ENCODE measurements around the gene ZFYVE9.

Gene ZFYVE9

DNA sequence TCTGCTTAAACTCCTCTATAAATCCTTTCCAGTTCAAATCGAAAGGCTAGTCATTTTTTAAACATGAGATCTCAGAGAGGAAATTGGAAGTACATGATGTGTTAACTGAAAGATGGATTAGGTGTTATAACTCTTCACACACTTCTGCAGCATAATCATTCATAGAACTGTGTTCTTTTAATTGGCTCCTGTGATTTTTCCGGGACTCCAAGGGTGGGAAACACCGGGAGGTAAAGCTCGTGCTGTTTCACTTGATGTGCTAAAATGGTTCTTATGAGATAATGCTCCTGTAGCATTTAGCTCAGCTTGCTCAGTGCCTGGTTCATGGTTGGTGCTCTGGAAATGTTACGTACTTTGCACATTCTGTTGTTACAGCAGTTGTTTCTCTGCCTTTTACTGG lies 183.9 kb downstream of the ZFYVE9 start:
- H3K4me2 ChIP-seq (ENCODE audit: low read length): no peak overlapping the region
- no peak overlapping the region for H3K4me3 ChIP-seq (ENCODE audit: low read length)
- H3K27me3 ChIP-seq (ENCODE audit: control insufficient read depth, insufficient read depth, low read length): no peaks in the 10 kb centered on the region
- H3K9me3 ChIP-seq (replicated peaks; ENCODE audit: low read length): no peaks in the 10 kb centered on the region
- H3K4me1 ChIP-seq (ENCODE audit: control insufficient read depth, insufficient read depth, low read length): no peaks in the 10 kb centered on the region
- H3K9ac ChIP-seq (ENCODE audit: low read depth, low read length): no peak overlapping the region
- H3K36me3 ChIP-seq (ENCODE audit: insufficient read depth, low read length): no peaks in the 10 kb centered on the region

DNA sequence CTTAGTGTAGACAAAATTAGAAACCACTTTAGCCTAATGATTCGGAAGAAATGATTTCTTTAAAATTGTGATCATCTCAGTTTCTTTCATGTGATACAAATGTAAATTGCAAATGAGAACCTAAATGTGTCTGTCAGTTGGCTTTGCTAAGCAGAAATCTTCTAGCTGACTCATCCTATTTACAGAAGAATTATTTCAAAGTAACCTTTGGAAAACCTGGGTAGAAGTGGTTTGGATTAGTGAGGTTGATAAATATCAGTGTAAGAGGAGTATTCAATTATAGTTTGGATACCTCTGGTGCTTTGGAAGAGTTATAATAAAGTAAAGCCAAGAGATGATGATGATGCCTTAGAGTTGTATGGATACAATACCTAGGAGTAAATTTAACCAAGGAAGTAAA lies 186.7 kb downstream of the ZFYVE9 start:
- no peak overlapping the region for H3K4me3 ChIP-seq (ENCODE audit: low read length)
- no peaks in the 10 kb centered on the region for H3K4me1 ChIP-seq (ENCODE audit: control insufficient read depth, insufficient read depth, low read length)
- H3K4me2 ChIP-seq (ENCODE audit: low read length): no peak overlapping the region
- no peak overlapping the region for H3K9ac ChIP-seq (ENCODE audit: low read depth, low read length)
- peaks cover 5% of the 10 kb centered on the region for H3K36me3 ChIP-seq (ENCODE audit: insufficient read depth, low read length)
- H3K9me3 ChIP-seq (replicated peaks; ENCODE audit: low read length): no peaks in the 10 kb centered on the region
- no peaks in the 10 kb centered on the region for H3K27me3 ChIP-seq (ENCODE audit: control insufficient read depth, insufficient read depth, low read length)

DNA sequence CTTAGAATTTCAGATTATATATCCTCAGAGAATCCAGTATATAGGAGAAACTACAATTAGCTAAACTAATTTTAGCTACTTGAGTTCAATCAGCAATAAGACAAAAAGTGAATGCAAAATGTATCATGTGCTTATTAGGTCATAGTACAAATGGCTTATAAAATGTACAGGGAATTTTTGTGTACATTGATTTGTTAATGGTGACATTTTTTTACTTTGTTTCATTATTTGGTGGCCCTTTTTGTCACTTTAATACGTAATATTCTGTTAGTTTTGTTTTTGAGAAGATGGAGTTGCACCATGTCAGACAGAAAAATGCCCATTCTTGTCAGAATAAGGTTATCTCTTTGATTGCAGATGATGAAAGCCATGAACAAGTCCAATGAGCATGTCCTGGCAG lies 190.5 kb downstream of the ZFYVE9 start:
- Histone ChIP-seq H3K4me1 (ENCODE audit: control insufficient read depth, insufficient read depth, low read length) (no peaks in the 10 kb centered on the region), H3K36me3 (ENCODE audit: insufficient read depth, low read length) (peaks cover 5% of the 10 kb centered on the region), H3K27me3 (ENCODE audit: control insufficient read depth, insufficient read depth, low read length) (no peaks in the 10 kb centered on the region), H3K4me3 (ENCODE audit: low read length) (no peak overlapping the region), H3K9ac (ENCODE audit: low read depth, low read length) (no peak overlapping the region), H3K4me2 (ENCODE audit: low read length) (no peak overlapping the region), H3K9me3 (replicated peaks; ENCODE audit: low read length) (no peaks in the 10 kb centered on the region)

DNA sequence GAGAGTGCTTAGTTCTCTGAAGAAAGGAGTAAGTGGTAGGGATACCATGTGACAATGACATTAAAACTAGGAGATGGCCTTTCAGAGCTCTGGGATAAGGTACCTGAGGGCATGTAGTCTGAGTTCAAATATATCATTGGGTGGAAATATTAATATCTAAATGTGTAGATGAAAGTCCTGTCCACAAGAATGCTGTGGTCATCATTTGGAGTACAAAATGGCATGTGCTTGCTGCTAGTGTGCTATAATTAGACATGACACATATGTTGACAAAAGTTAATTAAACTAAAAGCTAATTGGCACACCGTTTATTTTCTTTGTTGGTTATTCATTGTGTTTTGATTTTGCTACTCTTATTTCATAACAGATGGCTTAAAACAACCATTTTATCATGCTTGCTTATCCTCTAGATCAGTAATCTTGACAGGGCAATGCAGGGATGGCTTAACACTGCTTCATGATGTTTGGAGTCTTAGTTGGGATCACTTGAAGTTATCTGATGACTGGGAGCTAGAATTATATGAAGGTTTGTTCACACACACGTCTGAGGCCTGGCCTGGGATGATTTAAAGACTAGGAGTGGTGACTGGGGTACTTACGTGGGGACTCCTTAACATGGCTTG lies 193.1 kb downstream of the ZFYVE9 start:
- H3K36me3 ChIP-seq (ENCODE audit: insufficient read depth, low read length): peaks cover 10% of the 10 kb centered on the region

DNA sequence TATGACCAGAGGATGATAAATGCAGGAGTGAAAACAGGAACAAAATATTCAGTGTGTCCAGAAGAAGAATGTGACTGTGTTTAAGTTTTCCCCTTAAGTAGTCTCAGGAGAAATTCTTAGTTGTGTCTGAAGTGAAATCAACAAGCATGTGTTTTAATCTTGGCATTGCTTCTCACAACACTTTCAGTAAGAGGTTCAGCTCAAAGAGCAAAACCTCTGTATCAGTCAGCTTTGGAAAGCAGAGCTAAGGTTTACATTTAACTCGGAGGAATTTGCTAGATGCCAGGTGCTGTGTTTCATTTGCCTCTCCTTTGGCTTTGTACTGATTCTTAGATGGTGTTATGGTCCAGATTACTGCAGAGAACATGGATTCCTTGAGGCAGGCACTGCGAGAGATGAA lies 195.6 kb downstream of the ZFYVE9 start:
- H3K4me2 ChIP-seq (ENCODE audit: low read length): no peak overlapping the region
- H3K4me3 ChIP-seq (ENCODE audit: low read length): no peak overlapping the region
- no peak overlapping the region for H3K9ac ChIP-seq (ENCODE audit: low read depth, low read length)
- no peaks in the 10 kb centered on the region for H3K9me3 ChIP-seq (replicated peaks; ENCODE audit: low read length)
- H3K4me1 ChIP-seq (ENCODE audit: control insufficient read depth, insufficient read depth, low read length): no peaks in the 10 kb centered on the region
- no peaks in the 10 kb centered on the region for H3K27me3 ChIP-seq (ENCODE audit: control insufficient read depth, insufficient read depth, low read length)
- H3K36me3 ChIP-seq (ENCODE audit: insufficient read depth, low read length): peaks cover 10% of the 10 kb centered on the region

More for the DNA sequence above, 193.1 kb downstream of the ZFYVE9 start:
- Histone ChIP-seq H3K4me1 (ENCODE audit: control insufficient read depth, insufficient read depth, low read length) (no peaks in the 10 kb centered on the region), H3K9me3 (replicated peaks; ENCODE audit: low read length) (no peaks in the 10 kb centered on the region), H3K9ac (ENCODE audit: low read depth, low read length) (no peak overlapping the region), H3K4me2 (ENCODE audit: low read length) (no peak overlapping the region), H3K27me3 (ENCODE audit: control insufficient read depth, insufficient read depth, low read length) (no peaks in the 10 kb centered on the region), H3K4me3 (ENCODE audit: low read length) (no peak overlapping the region)

DNA sequence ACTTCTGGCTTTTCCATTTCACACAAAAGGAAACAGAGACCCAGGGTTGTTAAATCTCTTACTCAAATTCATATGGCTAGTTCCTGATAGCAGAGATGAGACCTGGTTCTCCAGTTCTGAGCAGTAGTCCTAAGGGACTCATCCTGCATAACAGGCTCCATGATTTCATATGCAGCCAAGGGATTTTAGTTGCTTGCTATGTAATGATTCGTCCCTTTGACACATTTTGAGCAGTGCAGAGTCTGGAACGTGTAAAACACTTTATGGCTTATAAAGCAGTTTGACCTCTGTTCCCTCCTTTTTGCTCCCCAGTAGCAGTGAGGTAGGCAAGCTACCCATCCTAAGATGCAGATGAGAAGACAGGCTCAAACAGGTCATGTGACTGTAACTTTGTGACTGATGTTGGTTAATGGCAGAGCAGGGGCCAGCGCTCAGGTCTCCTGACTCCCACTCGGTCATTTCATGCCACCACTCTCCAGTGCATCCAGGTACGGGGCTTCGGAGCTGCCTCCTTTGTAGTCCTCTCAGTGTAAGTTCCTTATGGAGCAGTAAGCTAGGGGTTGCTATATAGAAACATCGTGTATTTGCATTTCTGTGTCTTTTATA lies 199.9 kb downstream of the ZFYVE9 start:
- H3K4me2 ChIP-seq (ENCODE audit: low read length): no peak overlapping the region
- peaks cover 7% of the 10 kb centered on the region for H3K36me3 ChIP-seq (ENCODE audit: insufficient read depth, low read length)
- H3K4me3 ChIP-seq (ENCODE audit: low read length): no peak overlapping the region
- H3K9ac ChIP-seq (ENCODE audit: low read depth, low read length): no peak overlapping the region
- no peaks in the 10 kb centered on the region for H3K9me3 ChIP-seq (replicated peaks; ENCODE audit: low read length)
- no peaks in the 10 kb centered on the region for H3K4me1 ChIP-seq (ENCODE audit: control insufficient read depth, insufficient read depth, low read length)
- no peaks in the 10 kb centered on the region for H3K27me3 ChIP-seq (ENCODE audit: control insufficient read depth, insufficient read depth, low read length)

DNA sequence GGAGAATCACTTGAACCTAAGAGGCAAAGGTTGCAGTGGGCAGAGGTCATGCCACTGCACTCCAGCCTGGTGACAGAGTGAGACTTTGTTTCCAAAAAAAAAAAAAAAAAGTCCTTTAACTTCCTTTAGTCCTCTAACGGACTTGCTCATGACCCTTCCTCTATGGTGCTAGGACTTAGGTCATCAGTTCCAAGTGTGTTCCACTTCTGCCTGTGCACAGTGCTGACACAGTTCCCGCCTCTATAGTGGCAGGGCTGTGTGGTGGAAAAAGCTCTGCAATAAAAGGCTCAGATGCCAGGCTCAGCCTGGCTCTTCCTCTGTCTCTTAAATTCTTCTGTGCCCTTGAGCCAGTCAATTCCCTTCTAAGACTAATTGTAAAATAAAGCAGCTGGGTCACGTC lies 202.1 kb downstream of the ZFYVE9 start:
- no peak overlapping the region for H3K4me3 ChIP-seq (ENCODE audit: low read length)
- no peaks in the 10 kb centered on the region for H3K4me1 ChIP-seq (ENCODE audit: control insufficient read depth, insufficient read depth, low read length)
- peaks cover 3% of the 10 kb centered on the region for H3K36me3 ChIP-seq (ENCODE audit: insufficient read depth, low read length)
- no peak overlapping the region for H3K9ac ChIP-seq (ENCODE audit: low read depth, low read length)
- H3K4me2 ChIP-seq (ENCODE audit: low read length): no peak overlapping the region
- H3K27me3 ChIP-seq (ENCODE audit: control insufficient read depth, insufficient read depth, low read length): no peaks in the 10 kb centered on the region
- H3K9me3 ChIP-seq (replicated peaks; ENCODE audit: low read length): no peaks in the 10 kb centered on the region

DNA sequence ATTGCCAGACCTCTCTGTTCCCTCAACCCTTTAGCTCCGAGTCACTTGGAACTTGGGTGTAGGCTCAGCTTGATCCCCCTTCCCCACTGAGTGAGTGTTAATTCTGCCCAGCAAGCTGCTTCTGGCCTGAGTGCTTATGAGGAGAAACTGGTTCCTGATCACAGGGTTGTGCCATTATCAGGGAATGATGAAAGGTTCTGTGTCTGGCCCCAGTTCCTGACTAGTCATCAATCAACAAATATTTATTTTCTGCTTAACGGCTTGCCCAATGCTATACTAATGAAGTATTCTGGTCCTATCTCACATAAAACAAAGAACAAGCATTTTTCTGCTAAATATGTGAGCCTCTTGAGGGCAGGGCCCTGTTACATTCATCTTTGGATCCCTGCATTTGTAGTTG lies 203.4 kb downstream of the ZFYVE9 start:
- Histone ChIP-seq H3K9me3 (replicated peaks; ENCODE audit: low read length) (no peaks in the 10 kb centered on the region), H3K27me3 (ENCODE audit: control insufficient read depth, insufficient read depth, low read length) (no peaks in the 10 kb centered on the region), H3K4me2 (ENCODE audit: low read length) (no peak overlapping the region), H3K36me3 (ENCODE audit: insufficient read depth, low read length) (peaks cover 3% of the 10 kb centered on the region), H3K4me1 (ENCODE audit: control insufficient read depth, insufficient read depth, low read length) (no peaks in the 10 kb centered on the region), H3K9ac (ENCODE audit: low read depth, low read length) (no peak overlapping the region), H3K4me3 (ENCODE audit: low read length) (no peak overlapping the region)

DNA sequence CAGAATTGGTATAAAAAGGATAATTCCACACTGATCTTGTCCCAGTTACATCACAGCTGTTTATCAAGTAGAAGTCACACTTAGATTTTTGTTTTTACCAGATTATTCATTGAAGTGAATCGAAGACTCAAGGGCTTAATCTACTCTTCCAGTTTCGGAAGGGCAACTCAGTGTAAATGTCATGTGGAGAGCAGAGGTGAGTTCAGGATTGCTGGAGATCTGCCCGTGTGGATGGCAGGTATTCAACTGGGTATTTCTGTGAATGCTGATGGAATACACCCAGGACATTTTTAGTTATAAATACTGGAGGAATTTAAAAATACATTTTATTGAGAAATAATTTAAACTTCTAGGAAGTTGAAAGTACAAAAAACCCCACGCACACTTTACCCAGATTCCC lies 204.8 kb downstream of the ZFYVE9 start:
- no peaks in the 10 kb centered on the region for H3K27me3 ChIP-seq (ENCODE audit: control insufficient read depth, insufficient read depth, low read length)
- no peak overlapping the region for H3K9ac ChIP-seq (ENCODE audit: low read depth, low read length)
- no peaks in the 10 kb centered on the region for H3K9me3 ChIP-seq (replicated peaks; ENCODE audit: low read length)
- no peak overlapping the region for H3K4me3 ChIP-seq (ENCODE audit: low read length)
- peaks cover 8% of the 10 kb centered on the region for H3K4me1 ChIP-seq (ENCODE audit: control insufficient read depth, insufficient read depth, low read length)
- peaks cover 12% of the 10 kb centered on the region for H3K36me3 ChIP-seq (ENCODE audit: insufficient read depth, low read length)
- H3K4me2 ChIP-seq (ENCODE audit: low read length): no peak overlapping the region

DNA sequence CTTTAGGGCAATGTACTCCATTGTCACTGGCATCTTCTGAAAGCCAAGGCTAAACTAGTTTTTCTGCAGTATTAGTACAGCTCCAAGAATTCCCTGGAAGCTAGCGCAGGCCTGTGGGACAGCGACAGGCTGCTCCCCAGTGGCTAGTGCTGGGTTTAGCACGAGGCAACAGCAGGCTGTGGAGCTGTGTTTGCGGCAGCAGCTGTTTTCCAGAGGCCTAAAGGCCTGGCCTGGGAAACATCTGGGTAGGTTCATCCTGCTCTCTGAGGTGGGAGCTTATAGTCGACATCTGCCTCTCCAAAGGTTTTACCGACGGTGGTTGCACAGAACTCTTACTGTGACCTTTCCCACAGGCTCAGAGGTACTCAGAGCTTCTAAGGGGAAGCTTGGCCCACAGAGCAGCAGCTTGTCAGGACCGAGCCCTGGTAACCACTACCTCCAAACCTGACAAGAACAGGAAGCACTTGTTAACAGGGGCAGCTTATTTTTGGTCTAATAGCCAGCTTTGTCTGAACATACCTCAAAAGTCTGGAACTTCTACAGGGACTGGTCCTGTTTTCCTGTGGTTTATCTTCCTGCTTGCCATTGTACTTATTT lies 206.9 kb downstream of the ZFYVE9 start:
- peaks cover 8% of the 10 kb centered on the region for H3K4me1 ChIP-seq (ENCODE audit: control insufficient read depth, insufficient read depth, low read length)
- no peaks in the 10 kb centered on the region for H3K9me3 ChIP-seq (replicated peaks; ENCODE audit: low read length)
- H3K36me3 ChIP-seq (ENCODE audit: insufficient read depth, low read length): peaks cover 31% of the 10 kb centered on the region
- no peaks in the 10 kb centered on the region for H3K27me3 ChIP-seq (ENCODE audit: control insufficient read depth, insufficient read depth, low read length)
- H3K4me2 ChIP-seq (ENCODE audit: low read length): no peak overlapping the region
- H3K4me3 ChIP-seq (ENCODE audit: low read length): no peak overlapping the region
- H3K9ac ChIP-seq (ENCODE audit: low read depth, low read length): no peak overlapping the region

DNA sequence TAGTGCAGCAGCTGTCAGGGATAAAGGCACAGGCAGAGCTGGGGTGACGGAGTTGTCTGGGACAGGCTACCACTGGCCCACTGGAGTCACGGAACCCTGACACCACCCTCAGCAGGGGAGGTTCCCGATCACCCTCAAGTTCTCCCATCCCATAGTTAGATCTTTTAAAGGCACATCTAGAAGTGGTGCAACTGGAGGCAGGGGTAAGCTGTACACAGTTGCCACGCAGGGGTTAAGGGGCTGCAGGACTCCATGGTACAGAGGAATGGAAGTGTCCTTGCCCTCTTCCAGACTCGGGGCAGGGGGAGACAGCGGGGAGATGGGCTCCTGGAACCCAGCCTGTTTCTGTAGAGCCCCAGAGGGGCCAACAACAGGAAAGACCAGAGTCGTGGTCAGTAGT lies 210.8 kb downstream of the ZFYVE9 start:
- Histone ChIP-seq H3K9me3 (replicated peaks; ENCODE audit: low read length) (no peaks in the 10 kb centered on the region), H3K36me3 (ENCODE audit: insufficient read depth, low read length) (peaks cover 70% of the 10 kb centered on the region), H3K4me2 (ENCODE audit: low read length) (no peak overlapping the region)

DNA sequence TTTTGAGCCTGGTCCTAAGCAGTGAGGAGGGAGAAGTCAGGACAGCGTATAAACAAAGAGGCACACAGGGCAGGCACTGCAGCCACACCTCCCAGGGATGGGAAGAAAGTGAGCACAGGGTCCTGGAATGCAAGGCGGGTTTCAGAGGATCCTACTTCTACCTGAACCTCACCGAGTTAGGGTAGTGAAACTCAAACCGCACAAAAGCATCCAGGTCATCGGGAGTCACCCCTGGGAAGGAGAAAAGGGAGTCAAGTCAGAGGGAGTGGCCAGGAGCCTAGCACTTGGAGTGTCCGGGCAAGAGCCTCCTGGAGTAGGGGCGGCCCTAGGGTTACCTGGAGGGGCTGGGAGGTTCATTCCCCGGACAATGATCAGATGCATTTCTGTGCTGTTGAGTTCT lies 213.5 kb downstream of the ZFYVE9 start:
- H3K4me2 ChIP-seq (ENCODE audit: low read length): no peak overlapping the region
- no peak overlapping the region for H3K9ac ChIP-seq (ENCODE audit: low read depth, low read length)
- H3K36me3 ChIP-seq (ENCODE audit: insufficient read depth, low read length): peaks cover 93% of the 10 kb centered on the region
- H3K4me3 ChIP-seq (ENCODE audit: low read length): no peak overlapping the region
- no peaks in the 10 kb centered on the region for H3K27me3 ChIP-seq (ENCODE audit: control insufficient read depth, insufficient read depth, low read length)
- H3K9me3 ChIP-seq (replicated peaks; ENCODE audit: low read length): no peaks in the 10 kb centered on the region
- H3K4me1 ChIP-seq (ENCODE audit: control insufficient read depth, insufficient read depth, low read length): peaks cover 8% of the 10 kb centered on the region

More for the DNA sequence above, 210.8 kb downstream of the ZFYVE9 start:
- Histone ChIP-seq H3K4me3 (ENCODE audit: low read length) (no peak overlapping the region), H3K27me3 (ENCODE audit: control insufficient read depth, insufficient read depth, low read length) (no peaks in the 10 kb centered on the region), H3K9ac (ENCODE audit: low read depth, low read length) (no peak overlapping the region), H3K4me1 (ENCODE audit: control insufficient read depth, insufficient read depth, low read length) (peaks cover 8% of the 10 kb centered on the region)
